ENCODE measurements around the gene RAB6C. TPM values are rescaled to one million over a fixed set of nuclear protein-coding genes. Genes with fewer than 3 reads are reported as not detected.
"Not testable (repeated sequence)": the region's sequence is repeated elsewhere in the genome, so short reads cannot be mapped to it uniquely, and the experiment has no call there.

The RAB6C gene
- total and polyA plus RNA-seq, 2 of the 8 experiments (the other 6 are each of a cell fraction or from before 2014, with no cell fraction given) = 0.03 to 0.09 TPM

DNA sequence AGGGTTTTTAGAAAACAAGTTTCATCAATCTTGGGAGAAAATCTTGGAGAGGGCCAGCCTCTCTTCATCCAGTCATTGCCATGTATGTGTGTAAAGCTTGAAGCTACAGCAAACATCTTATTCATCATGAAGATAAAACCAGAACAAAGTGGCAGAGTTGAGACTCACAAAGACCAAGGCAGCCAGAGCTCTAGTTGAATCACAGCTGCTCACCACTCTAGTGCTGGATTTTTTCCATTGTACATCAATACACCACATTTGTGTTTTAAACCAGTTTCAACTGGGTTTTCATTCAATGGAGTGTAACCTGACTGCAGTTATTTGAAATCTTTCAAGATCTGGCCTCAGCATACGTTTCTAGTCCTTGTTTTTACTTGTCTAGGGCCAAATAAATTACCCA is 40.6 kb downstream of the RAB6C start:
- ChIA-PET CTCF (ENCODE audit: partially characterized antibody) (interaction anchor here (0.6 kb wide), 1 partner anchor 28 kb away, joined by 8 read pairs; no protein-coding TSS in a partner anchor), POLR2A (ENCODE audit: partially characterized antibody) (interaction anchor here (0.6 kb wide), 1 partner anchor 70 kb away, joined by 4 read pairs; no protein-coding TSS in a partner anchor)
- not testable (repeated sequence) for H3K36me3 ChIP-seq (ENCODE audit: control insufficient read depth in 2 of 4, insufficient read depth in 4 of 4, low read length in 3 of 4); DNase-seq (ENCODE audit: low read depth in 1 of 2, low spot score in 2 of 2); H2BK12ac ChIP-seq (ENCODE audit: low read depth, low read length); H3K56ac ChIP-seq (replicated peaks; ENCODE audit: insufficient read length, low read depth, low read length); H3K23ac ChIP-seq (ENCODE audit: insufficient read length); H2BK20ac ChIP-seq (ENCODE audit: low read length); H2BK15ac ChIP-seq (ENCODE audit: low read length); H3K27ac ChIP-seq (ENCODE audit: low read depth, low read length); H2AK5ac ChIP-seq (ENCODE audit: low read depth, low read length); H3K79me1 ChIP-seq (ENCODE audit: low read depth, low read length); H3K18ac ChIP-seq (ENCODE audit: extremely low read depth, low read length); H3K14ac ChIP-seq (ENCODE audit: insufficient read length); H2BK120ac ChIP-seq (replicated peaks; ENCODE audit: low read depth, low read length); H2AFZ ChIP-seq (ENCODE audit: low read length); H3K4me1 ChIP-seq (replicated peaks in 1 of 4; ENCODE audit: control insufficient read depth in 3 of 4, insufficient read depth in 4 of 4, low read length in 3 of 4); H3K79me2 ChIP-seq (ENCODE audit: control insufficient read depth in 1 of 2, insufficient read depth in 2 of 2, low read length in 2 of 2); H3K27me3 ChIP-seq (replicated peaks in 1 of 4; ENCODE audit: control insufficient read depth in 3 of 4, extremely low read depth in 1 of 4, insufficient read depth in 3 of 4, low read length in 3 of 4); H3K23me2 ChIP-seq (ENCODE audit: low read depth, low read length); H3K9ac ChIP-seq (replicated peaks in 1 of 4; ENCODE audit: extremely low read depth in 1 of 4, low read depth in 3 of 4, low read length in 3 of 4); H4K5ac ChIP-seq (ENCODE audit: insufficient read length, low read depth, low read length); H3K4ac ChIP-seq (replicated peaks; ENCODE audit: insufficient read length, low read depth, low read length); H4K8ac ChIP-seq (ENCODE audit: extremely low read depth, insufficient read depth, low read length); H3K4me2 ChIP-seq (ENCODE audit: insufficient read depth in 1 of 2, low read depth in 2 of 2, low read length in 2 of 2); H3K4me3 ChIP-seq (ENCODE audit: extremely low read depth in 1 of 4, insufficient read depth in 2 of 4, low read depth in 3 of 4, low read length in 4 of 4); H4K20me1 ChIP-seq (replicated peaks in 1 of 2; ENCODE audit: control insufficient read depth in 1 of 2, insufficient read depth in 2 of 2, low read length in 2 of 2); H2BK5ac ChIP-seq (ENCODE audit: low read depth, low read length); H3K9me3 ChIP-seq (ENCODE audit: insufficient read depth in 2 of 2, low read depth in 1 of 2, low read length in 1 of 2); H4K91ac ChIP-seq (replicated peaks; ENCODE audit: insufficient read length, low read length)
- 92% methylated on average over 1 of the region's 1 CpG; no CpG with 5 or more reads in 1 of the 2 experiments for WGBS, 2 experiments (ENCODE audit: extremely low coverage in 1 of 2, insufficient coverage in 1 of 2, insufficient read length in 1 of 2, insufficient replicate concordance in 2 of 2, low coverage in 1 of 2, low lambda C conversion rate in 2 of 2, missing lambda C conversion rate in 1 of 2)
- FAIRE-seq = peak; percentile 58
